ENCODE data around the gene RALGDS.

DNA sequence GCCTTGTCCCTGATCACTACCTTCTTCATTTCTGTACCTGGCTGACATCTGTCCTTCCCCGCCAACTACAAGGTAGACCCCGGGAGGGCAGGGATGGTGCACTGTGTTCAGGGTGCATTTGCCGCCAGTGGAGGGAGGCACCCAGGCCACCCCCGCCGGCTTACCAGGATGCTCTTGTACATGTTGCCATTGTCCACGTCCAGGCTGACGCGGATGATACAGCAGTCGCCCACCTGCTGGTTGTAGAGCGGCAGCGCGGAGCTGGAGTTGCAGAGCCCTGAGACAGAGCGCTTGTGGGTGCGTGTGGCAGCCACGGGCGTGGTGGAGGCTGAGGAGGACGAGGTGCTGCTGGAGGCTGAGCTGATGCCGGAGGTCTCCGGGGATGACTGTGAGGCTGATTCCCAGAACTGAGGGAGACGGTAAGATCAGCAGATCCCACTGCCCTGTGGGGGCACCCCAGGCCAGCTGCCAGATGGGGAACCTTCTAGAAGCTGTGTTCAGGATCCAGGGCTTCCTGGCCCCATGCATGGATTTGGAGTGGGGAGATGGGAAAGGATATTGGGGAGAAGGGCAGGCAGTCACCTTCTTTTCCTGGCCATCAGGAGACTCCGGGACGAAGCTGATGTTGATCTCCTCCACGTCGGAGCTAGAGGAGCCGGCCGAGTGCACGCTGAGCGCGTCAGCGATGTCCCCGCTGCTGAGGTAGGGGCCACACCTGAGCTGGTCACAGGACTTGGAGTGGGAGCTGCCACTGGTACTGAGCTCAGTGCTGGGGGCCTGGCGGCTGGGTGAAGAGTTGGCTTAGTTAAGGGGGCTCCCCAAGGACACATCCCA, 19.5 kb downstream of the RALGDS start:
- TF ChIP-seq, protein P1, sequence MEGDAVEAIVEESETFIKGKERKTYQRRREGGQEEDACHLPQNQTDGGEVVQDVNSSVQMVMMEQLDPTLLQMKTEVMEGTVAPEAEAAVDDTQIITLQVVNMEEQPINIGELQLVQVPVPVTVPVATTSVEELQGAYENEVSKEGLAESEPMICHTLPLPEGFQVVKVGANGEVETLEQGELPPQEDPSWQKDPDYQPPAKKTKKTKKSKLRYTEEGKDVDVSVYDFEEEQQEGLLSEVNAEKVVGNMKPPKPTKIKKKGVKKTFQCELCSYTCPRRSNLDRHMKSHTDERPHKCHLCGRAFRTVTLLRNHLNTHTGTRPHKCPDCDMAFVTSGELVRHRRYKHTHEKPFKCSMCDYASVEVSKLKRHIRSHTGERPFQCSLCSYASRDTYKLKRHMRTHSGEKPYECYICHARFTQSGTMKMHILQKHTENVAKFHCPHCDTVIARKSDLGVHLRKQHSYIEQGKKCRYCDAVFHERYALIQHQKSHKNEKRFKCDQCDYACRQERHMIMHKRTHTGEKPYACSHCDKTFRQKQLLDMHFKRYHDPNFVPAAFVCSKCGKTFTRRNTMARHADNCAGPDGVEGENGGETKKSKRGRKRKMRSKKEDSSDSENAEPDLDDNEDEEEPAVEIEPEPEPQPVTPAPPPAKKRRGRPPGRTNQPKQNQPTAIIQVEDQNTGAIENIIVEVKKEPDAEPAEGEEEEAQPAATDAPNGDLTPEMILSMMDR (IDR thresholded peaks at IDR 0.05): no peak
- TF ChIP-seq POLR2A (IDR thresholded peaks at IDR 0.05): no peak
